GM18526 (cell line): ENCODE data around the gene CENPP.

Experiments used
- POLR2A ChIP-seq: IDR thresholded peaks from 3 replicates; pipeline ENCODE4 v1.6.1; 2011; ENCODE audit not compliant: insufficient read length; ENCODE audit errors: extremely low read depth

Gene CENPP

GRCh38 chr9:92608241-92608908 is 282.6 kb downstream of the CENPP start:
- no peak for TF ChIP-seq POLR2A

GRCh38 chr9:92608909-92609445 is 283.2 kb downstream of the CENPP start:
- TF ChIP-seq POLR2A = no peak

DNA sequence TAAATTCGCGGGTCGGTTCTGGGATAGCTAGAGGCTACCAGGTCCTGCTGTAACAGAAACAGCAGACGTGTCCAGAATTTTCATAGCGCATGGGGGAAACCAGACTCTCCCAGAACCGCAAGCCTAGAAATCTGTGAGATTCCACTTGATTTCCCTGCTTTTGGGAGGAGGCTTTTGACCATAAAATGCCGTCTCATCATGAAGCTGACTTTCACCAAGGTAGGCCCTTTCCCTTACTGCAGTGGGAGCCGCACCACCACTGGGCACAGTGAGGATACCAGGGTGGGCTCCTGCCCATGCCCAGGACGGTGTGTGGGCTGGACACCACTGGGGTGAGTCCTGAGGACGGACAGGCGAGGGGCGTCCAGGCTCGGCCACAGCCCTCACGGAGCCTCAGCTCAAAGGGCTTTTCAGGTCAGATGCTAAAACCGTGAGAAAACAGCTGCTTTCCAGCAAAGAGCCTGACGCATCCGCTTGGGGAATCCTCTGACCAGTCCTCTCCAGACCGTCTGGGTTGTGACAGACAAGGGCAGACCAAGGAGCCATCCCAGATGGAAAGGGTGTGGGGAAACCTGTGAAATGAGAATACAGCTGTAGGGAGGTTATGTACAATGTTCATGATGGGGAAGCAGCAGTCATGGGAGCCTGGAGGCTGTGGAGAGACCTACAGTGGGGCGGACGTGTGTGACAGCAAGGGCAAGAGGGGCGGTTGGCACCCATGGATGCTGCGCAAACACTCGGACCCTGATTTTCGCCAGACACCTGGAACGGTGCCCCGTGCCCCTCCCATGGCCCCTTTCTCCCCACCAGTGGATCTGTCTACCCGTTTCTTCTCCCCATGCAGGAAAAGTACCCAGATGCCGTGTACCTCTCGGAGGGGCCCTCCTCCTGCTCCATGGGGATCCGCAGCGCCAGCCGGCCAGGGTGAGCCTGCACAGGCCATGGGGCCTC is 285.0 kb downstream of the CENPP start:
- no peak for TF ChIP-seq POLR2A

DNA sequence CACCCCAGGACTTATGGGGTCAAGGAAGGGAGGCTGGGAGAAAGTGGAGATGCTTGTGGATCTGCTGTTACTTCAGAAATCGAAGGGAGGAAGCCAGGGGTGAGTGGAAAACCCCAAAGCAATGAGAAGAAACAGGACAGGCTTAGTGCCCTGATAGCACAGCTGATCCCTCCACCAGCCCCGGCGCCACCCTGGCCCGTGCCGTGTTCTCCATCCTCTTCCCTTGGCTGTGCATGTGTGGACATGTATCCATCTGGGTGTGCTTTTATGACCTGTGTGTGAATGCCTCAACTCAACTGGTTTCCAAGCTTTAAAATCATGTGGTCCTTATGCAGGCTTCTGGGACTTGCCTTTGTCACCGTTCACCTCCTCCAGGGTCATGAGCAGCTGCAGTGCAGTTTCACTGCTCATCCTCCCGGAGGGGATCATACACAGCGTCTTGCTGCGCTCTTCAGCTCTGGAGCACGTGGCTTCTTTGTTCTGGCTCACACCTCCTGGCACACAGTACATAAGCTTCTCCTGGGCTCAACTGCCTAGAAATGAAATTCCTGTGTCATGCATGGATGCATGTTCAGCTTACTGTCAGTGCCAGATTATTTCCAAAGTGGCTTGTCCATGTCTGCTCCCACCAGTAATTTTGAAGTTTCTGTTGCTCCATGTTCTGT is 286.0 kb downstream of the CENPP start:
- no peak for TF ChIP-seq POLR2A

DNA sequence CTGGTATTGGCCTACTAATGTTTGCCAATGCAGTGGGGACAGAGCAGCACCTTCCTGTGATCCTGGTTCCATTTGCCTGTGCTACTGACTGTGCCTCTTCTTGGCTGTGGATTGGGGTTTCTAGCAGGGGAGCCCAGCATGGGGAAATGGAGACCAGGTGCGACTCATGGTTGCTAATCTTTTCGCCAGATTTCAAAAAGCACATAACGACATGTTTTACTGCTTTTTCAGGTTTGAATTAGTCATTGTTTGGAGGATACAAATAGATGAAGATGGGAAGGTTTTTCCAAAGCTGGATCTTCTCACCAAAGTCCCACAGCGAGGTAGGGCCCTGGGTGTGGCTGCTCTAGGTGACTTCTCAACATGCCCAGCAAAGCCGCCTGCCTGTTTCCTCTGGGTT is 286.5 kb downstream of the CENPP start:
- TF ChIP-seq POLR2A = no peak

GRCh38 chr9:92612816-92613215 is 287.1 kb downstream of the CENPP start:
- no peak for TF ChIP-seq POLR2A

DNA sequence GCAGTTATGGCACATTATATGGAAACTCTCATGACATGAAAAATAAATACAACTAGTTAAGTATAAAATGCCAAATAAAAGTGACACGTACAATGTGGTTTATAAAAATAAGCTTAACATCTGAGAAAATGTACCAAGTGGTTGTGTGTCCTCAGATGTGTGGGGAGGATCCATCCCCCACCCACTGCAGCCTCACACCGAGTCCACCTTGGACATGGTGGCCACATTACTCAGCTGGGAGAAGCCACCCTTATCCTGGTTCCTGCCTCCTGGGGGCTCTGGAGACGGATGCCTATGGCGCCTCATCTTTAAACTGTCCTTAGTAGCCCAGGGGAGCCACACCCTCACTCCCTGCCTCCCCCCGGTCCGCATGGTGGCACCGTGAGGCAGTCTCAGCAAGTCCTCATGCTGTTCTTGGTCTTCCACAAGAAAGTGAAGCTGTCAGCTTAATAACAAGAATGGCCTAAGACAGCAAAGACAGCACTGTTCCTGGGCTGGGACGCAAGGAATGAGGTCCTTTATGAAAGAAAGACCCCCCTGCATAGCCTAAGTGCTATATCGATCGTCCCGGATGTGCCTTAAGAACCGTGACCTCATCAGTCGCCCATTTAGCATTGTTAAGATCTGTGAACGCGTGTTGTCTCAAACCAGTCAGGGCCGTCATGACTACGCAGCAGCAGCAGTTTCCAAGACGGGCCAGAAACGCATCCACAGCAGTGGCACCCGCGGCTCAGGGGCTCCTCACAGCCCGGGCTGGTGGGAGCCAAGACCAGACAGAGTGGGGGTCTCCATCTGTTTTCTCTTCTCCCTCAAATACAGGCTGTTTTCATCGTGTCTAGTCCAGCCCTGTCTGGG is 287.7 kb downstream of the CENPP start:
- no peak for TF ChIP-seq POLR2A

GRCh38 chr9:92614123-92614510 is 288.4 kb downstream of the CENPP start:
- no peak for TF ChIP-seq POLR2A

DNA sequence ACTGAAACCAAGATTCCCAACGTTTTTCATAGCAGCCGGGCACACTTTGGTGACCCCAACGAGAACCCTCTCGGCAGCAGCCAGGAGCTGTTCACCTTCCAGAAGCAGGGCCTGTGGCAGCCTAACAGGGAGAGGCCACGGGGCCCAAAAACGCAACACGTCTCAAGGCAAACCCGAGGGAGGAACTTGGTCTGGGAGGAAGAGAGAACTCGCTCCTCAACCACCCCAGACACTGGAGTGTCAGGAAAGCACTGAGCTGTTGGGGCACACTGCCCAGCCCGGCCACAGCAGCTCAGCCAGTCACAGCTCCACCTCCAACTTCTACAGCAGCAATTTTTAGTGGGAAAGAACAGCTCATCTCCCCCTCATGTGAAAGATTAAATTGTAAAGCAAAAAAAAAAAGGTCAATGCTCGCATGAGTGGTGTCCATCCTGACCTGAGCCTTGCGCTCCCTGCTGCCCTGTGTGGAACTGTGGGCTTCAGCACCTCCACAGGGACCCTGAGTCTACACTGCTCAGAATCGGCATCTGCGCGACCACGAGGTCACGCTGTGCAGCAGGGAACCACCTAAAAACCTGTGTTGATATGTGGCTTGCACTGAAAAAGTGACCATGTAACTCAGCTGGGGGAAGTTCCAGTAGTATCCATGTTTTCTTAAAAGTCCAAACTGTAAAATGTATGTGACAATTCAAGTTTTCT is 289.2 kb downstream of the CENPP start:
- TF ChIP-seq POLR2A = no peak

- no peak for TF ChIP-seq POLR2A
These were observed 290.0 kb downstream of the CENPP start for GRCh38 chr9:92615790-92616189.

DNA sequence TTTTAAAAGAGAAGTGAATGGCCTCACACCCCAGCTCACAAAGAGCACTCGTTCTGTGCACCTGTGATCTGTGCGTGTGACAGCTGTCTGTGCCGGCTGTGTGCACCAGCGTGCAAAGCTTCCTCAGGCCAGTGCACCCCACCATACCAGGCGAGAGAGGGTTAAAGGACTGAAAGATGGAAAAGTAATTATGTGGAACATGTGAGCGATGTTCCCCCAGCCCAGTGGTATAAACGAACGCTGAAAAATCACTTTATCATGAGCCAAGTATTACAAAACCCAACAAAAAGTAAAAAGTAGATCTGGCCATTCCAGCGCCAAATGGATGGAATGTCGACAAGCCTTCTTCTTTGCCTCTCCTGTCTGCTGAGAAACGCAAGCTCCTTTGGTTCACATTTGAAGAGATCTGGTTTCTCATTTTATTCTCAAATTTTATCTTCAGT is 290.5 kb downstream of the CENPP start:
- no peak for TF ChIP-seq POLR2A

- TF ChIP-seq POLR2A = no peak
These were observed 290.9 kb downstream of the CENPP start for GRCh38 chr9:92616655-92617111.

DNA sequence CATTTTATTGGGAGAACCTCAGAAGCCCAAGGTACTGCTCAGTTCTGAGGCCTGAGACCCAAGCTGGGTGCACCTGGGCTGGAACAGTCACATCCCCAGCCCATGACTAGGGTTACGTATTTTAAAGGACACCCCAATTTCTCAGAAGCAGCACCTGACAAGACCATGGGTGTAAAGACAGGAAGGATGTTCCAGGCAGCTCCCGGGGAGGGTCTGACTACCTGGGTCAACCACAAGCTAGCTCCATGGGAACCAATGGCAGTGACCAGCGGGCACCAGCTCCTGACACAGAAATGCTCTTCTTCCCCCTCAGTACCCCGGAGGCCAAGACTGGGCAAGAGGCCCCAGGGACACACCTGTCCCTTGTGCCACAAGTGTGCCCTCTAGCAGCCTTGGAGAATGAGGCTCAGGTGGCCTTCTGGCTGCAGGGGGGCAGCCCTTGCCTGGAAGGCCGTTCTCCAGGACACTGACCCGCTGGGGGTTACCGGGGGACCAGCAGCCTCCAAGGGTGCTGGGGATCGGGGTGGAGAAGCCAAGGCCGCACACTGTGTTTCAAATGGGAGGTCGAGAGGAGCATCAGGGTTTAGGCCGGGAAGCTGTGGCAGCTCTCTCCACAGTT is 291.6 kb downstream of the CENPP start:
- no peak for TF ChIP-seq POLR2A
